Right ventricle myocardium superior (tissue), 1 donor: ENCODE measurements around the gene PCDH9. TPM values are rescaled to one million over a fixed set of nuclear protein-coding genes. Genes with fewer than 3 reads are reported as not detected.
"Not testable (repeated sequence)": the region's sequence is repeated elsewhere in the genome, so short reads cannot be mapped to it uniquely, and the experiment has no call there.

Experiments
- ATAC-seq: fragments of 200-7000 bp; cut with Tn5 transposase; one replicate; pipeline ENCODE4 v1.9.1; 2020; ENCODE audit warnings: mild to moderate bottlenecking; ENCODE audit not compliant: poor library complexity
- DNase-seq: peaks from one replicate; pipeline ENCODE4 v3.0.0-alpha.2; 2020
- intact Hi-C: fragments of 100-400 bp; cut with DNase I; formaldehyde crosslinking; loops from one replicate; pipeline ENCODE4 v1.11.2; 2022
- total RNA-seq: library from RNA; stranded (reverse); fragmentation: NEBNext Ultra II Directional; extraction: Animal tissue kit (Norgen Biotek cat#: 25700); gene quantifications from one replicate; pipeline ENCODE4 v1.2.1, GENCODE V29; 2021
- donor health status: DM: no; HTN: yes; CAD: no; lungs with severe emphysema.

PCDH9 gene
- total RNA-seq, 1 donor from 2014 or later, result 10.0 TPM

- intact Hi-C loops, result no loop called here
- DNase-seq, result no peak
- peak; percentile 32 for ATAC-seq
Observed at GRCh38 chr13:66623129-66623820, 606.9 kb downstream of the PCDH9 start.

DNA sequence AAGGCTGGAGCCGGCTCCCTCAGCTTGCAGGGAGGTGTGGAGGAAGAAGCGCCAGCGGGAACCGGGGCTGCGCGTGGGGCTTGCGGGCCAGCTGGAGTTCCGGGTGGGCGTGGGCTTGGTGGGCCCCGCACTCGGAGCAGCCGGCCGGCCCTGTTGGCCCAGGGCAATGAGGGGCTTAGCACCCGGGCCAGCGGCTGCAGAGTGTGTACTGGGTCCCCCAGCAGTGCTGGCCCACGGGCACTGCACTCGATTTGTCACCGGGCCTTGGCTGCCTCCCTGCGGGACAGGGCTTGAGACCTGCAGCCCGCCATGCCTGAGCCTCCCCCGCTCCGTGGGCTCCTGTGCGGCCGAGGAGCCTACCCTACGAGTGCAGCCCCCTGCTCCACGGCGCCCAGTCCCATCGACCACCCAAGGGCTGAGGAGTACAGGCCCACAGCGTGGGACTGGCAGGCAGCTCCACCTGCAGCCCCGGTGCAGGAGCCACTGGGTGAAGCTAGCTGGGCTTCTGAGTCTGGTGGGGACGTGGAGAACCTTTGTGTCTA, 608.2 kb downstream of the PCDH9 start:
- ATAC-seq, intact Hi-C loops, DNase-seq: not testable (repeated sequence)

GRCh38 chr13:66618702-66619101, 611.4 kb downstream of the PCDH9 start:
- intact Hi-C loops, result no loop called here
- no peak for ATAC-seq

GRCh38 chr13:66617786-66618185, 612.4 kb downstream of the PCDH9 start:
- DNase-seq, result no peak
- no peak for ATAC-seq
- intact Hi-C loops, result no loop called here

More at GRCh38 chr13:66618702-66619101, 611.4 kb downstream of the PCDH9 start:
- no peak for DNase-seq

DNA sequence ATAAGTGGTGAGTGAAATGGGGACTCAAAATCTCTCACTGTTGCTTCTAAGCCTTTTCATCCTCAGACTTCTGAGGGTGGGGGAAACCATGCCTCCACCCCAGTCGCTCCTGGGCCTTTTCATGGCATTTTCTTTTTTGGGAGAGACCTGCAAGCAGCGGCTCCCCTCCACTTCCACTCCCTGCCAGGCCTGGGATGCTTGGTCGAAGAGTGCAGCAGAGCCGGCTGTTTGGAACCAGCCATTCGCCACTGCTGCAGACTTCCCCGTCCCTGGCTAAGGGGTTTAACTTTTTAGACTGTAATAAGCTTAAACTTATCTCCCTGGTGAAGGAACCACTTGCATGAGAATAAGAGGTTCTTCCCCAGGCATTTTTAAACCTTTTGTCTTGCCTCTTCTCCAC, 617.2 kb downstream of the PCDH9 start:
- ATAC-seq (no peak), DNase-seq (no peak)
- intact Hi-C loops, result no loop called here

DNA sequence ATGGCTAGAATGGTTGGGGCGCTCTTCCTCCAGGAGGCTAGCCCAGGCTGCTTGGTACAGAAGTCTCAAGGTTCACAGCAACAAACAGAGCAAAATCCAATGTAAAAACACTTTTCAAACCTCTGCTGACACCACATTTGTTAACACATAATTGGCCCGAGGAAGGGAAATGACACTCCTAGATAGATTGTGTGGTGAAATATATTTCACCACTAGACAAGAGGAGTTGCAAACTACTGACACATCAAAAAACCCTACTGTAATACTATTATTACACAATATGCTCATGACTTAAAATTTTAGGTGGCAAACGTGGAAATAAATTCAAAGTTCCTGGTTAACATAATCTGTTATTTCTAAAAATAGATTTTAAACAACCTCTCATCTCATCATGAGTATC, 643.6 kb downstream of the PCDH9 start:
- ATAC-seq, result no peak
- intact Hi-C loops, result no loop called here
- no peak for DNase-seq

- intact Hi-C loops, result no loop called here
- ATAC-seq (no peak), DNase-seq (no peak)
Observed at GRCh38 chr13:66585669-66586203, 644.4 kb downstream of the PCDH9 start.

GRCh38 chr13:66581675-66582074, 648.5 kb downstream of the PCDH9 start:
- ATAC-seq, result no peak
- intact Hi-C loops, result no loop called here
- DNase-seq, result no peak

GRCh38 chr13:66578305-66578704, 651.8 kb downstream of the PCDH9 start:
- no peak for DNase-seq
- ATAC-seq, result no peak
- intact Hi-C loops, result no loop called here

DNA sequence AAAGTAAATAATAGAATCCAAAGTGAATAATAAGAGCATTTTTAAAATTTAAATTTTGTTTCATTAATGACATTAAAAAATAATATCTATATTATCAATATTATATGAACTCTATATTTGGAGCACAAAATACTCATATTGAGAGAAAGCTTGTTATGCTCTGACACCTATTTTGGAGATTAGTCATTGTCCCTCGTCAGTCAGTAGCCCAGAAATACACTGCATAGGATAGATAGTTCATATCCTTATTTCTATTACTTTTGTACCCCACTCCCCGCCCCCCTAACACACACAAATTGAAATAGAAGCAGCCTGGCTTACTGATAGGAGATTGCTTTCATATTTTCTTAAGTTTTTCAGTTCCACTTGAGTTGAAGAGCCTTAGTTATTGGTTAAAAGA, 652.8 kb downstream of the PCDH9 start:
- intact Hi-C loops, result no loop called here
- DNase-seq (no peak), ATAC-seq (no peak)

- no peak for ATAC-seq
- no peak for DNase-seq
- intact Hi-C loops, result no loop called here
Observed at GRCh38 chr13:66576381-66576780, 653.8 kb downstream of the PCDH9 start.

GRCh38 chr13:66574606-66575005, 655.5 kb downstream of the PCDH9 start:
- DNase-seq (no peak), ATAC-seq (no peak)
- intact Hi-C loops, result no loop called here

- no peak for ATAC-seq
- intact Hi-C loops, result no loop called here
Observed at GRCh38 chr13:66567899-66568612, 662.1 kb downstream of the PCDH9 start.

GRCh38 chr13:66565279-66565678, 664.9 kb downstream of the PCDH9 start:
- DNase-seq (no peak), ATAC-seq (no peak)
- intact Hi-C loops, result no loop called here

More at GRCh38 chr13:66567899-66568612, 662.1 kb downstream of the PCDH9 start:
- no peak for DNase-seq

- DNase-seq (no peak), ATAC-seq (no peak)
- intact Hi-C loops, result no loop called here
Observed at GRCh38 chr13:66563076-66563475, 667.1 kb downstream of the PCDH9 start.

DNA sequence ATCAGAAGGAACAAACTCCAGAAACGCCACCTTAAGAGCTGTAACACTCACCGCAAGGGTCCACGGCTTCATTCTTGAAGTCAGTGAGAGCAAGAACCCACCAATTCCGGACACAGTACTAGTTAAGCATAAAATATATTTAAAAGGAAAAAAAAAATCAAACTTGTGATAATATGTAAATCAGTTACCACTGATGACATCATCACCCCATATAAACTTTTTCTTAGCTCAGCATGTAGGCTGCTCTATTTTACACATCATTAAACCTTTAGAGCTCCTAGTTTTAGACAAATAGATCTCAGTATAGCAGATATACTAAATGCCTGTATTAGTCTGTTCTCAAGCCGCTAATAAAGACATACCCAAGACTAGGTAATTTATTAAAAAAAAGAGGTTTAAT, 668.1 kb downstream of the PCDH9 start:
- no peak for DNase-seq
- ATAC-seq, result no peak
- intact Hi-C loops, result no loop called here

GRCh38 chr13:66560991-66561390, 669.1 kb downstream of the PCDH9 start:
- intact Hi-C loops, result no loop called here
- ATAC-seq, result no peak
- no peak for DNase-seq

DNA sequence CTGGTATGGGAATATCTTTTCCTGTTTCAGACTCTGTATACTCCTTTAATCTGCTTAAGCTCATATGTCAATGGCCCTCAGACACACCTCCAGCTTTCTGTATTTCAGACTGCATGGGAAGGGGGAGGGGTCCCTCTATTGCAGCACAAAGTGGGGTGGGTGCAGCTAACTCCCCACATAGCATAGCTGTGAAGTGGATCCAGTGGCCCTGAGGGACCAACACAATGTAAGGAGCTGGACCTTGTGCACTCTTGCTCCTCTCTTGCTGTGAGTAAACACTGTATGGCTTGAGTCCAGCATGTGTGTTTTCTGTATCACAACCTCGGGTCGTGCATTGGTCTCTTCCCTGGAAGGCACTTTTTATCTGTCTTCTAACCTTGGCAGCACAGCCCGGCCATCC, 669.9 kb downstream of the PCDH9 start:
- ATAC-seq (no peak), DNase-seq (no peak)
- intact Hi-C loops, result no loop called here

GRCh38 chr13:66559093-66559492, 671.0 kb downstream of the PCDH9 start:
- intact Hi-C loops, result no loop called here
- no peak for DNase-seq
- ATAC-seq, result no peak

DNA sequence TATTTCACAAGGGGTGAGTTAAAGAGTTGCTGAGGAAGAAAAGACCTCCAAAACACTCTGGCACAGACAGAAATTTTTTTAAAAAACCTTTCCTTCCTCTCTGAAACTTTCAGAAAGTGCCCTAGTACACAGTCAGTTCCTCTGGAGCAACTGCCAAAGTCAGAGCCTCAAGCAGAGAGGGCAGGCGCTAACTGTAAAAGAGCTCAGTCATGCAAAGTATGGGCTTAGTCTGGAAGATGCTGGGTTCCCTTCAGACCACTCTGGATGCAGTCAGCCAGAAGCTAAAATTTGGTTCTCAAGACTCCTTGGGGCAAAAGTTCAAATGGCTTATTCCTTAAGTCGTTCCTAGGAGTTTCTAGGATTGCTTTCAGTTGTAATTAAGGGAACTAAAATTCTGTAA, 671.6 kb downstream of the PCDH9 start:
- no peak for DNase-seq
- intact Hi-C loops, result no loop called here
- no peak for ATAC-seq
